CD4-positive, alpha-beta T cell treated with Interleukin-10 for 1 hour (primary cell): Measurements from ENCODE around the gene MYO5B.

Experiments used
- DNase-seq: peaks from one replicate; pipeline ENCODE4 v3.0.0-alpha.2; 2020

MYO5B gene

GRCh38 chr18:50143294-50143693 lies 51.7 kb downstream of the MYO5B start:
- no peak for DNase-seq

- no peak for DNase-seq
Observed at GRCh38 chr18:50142441-50143120, 52.4 kb downstream of the MYO5B start.

GRCh38 chr18:50138181-50139064 lies 56.5 kb downstream of the MYO5B start:
- no peak for DNase-seq

GRCh38 chr18:50135903-50136302 lies 59.0 kb downstream of the MYO5B start:
- DNase-seq, result no peak

GRCh38 chr18:50133526-50133925 lies 61.4 kb downstream of the MYO5B start:
- no peak for DNase-seq

- DNase-seq, result no peak
Observed at GRCh38 chr18:50131591-50131990, 63.4 kb downstream of the MYO5B start.

- DNase-seq, result no peak
Observed at GRCh38 chr18:50128506-50129271, 66.3 kb downstream of the MYO5B start.

- no peak for DNase-seq
Observed at GRCh38 chr18:50127516-50128210, 67.3 kb downstream of the MYO5B start.

- no peak for DNase-seq
Observed at GRCh38 chr18:50126471-50126870, 68.5 kb downstream of the MYO5B start.

GRCh38 chr18:50125456-50125855 lies 69.5 kb downstream of the MYO5B start:
- no peak for DNase-seq

- DNase-seq, result no peak
Observed at GRCh38 chr18:50119296-50119695, 75.7 kb downstream of the MYO5B start.

GRCh38 chr18:50117863-50118262 lies 77.1 kb downstream of the MYO5B start:
- DNase-seq, result no peak

- no peak for DNase-seq
Observed at GRCh38 chr18:50115095-50115494, 79.9 kb downstream of the MYO5B start.

- no peak for DNase-seq
Observed at GRCh38 chr18:50114448-50114847, 80.5 kb downstream of the MYO5B start.

GRCh38 chr18:50113726-50114125 lies 81.2 kb downstream of the MYO5B start:
- DNase-seq, result no peak

GRCh38 chr18:50111398-50111797 lies 83.5 kb downstream of the MYO5B start:
- no peak for DNase-seq

GRCh38 chr18:50107468-50107977 lies 87.4 kb downstream of the MYO5B start:
- no peak for DNase-seq

GRCh38 chr18:50105027-50105426 lies 89.9 kb downstream of the MYO5B start:
- no peak for DNase-seq

GRCh38 chr18:50104421-50104820 lies 90.5 kb downstream of the MYO5B start:
- DNase-seq, result no peak

GRCh38 chr18:50099725-50100407 lies 95.1 kb downstream of the MYO5B start:
- DNase-seq, result no peak

- no peak for DNase-seq
Observed at GRCh38 chr18:50097702-50098101, 97.2 kb downstream of the MYO5B start.
